ENCODE data around the gene PIP5KL1.
A peak's percentile ranks its signal among the peaks of the same experiment; 100 is the strongest.

The PIP5KL1 gene

GRCh38 chr9:127967151-127967809, 36.7 kb upstream of the PIP5KL1 start:
- DNase-seq: no peak

DNA sequence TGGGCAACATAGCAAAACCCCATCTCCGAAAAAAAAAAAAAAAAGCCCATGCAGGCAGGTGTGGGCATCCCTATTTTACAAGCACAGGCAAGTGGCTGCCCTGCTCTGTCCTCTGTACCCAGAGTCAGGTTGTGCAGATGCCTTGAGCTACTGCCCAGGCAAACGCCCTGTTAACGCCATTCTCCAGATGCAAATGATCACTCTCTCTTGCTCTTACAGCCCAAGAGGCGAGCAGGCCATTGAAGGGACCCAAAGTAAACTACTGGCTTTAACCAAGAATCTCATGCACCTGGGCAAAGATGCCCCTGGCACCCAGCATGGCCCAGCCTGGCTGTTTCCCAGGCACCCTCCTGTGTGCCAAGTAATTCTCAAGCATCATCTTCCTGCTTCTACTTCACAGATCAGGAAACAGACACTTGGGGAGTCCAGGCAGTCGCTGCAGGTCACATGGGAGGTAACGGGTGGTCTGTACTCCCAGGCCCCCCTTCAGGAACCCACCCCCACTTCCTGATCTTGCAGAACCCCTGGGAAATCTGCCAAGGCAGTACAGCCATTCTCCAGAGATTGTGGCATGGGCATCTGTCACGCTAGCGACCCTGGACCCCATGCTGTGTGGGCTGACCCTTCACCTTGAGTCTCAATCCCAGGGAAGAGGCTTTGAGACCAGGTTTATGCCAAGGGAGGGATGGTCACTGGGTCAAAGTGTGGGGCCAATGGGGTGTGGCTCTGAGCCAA, 36.0 kb upstream of the PIP5KL1 start:
- no peak for DNase-seq

DNA sequence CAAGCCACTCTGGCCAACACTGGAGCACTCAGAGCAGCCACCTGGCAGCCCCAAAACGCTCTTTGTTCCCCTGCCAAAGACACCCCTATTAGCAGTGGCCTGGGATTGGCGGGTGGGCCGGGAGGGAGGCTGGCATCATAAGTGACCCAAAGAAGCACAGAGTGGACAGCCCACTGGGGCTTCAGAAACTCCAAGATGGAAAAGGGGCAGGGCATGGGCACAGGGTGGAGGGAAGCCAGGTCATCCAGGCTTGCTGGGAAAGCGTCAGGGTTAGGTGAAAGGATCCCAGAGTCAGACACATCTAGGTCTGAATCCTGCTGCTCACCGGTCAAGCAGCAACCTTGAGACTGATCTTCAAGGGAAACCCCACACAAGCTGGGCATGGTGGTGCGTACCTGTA, 35.4 kb upstream of the PIP5KL1 start:
- no peak for DNase-seq

- DNase-seq: no peak
Observed at GRCh38 chr9:127963359-127964064, 32.9 kb upstream of the PIP5KL1 start.

GRCh38 chr9:127963041-127963358, 32.4 kb upstream of the PIP5KL1 start:
- DNase-seq: no peak

- no peak for DNase-seq
Observed at GRCh38 chr9:127962278-127962677, 31.7 kb upstream of the PIP5KL1 start.

DNA sequence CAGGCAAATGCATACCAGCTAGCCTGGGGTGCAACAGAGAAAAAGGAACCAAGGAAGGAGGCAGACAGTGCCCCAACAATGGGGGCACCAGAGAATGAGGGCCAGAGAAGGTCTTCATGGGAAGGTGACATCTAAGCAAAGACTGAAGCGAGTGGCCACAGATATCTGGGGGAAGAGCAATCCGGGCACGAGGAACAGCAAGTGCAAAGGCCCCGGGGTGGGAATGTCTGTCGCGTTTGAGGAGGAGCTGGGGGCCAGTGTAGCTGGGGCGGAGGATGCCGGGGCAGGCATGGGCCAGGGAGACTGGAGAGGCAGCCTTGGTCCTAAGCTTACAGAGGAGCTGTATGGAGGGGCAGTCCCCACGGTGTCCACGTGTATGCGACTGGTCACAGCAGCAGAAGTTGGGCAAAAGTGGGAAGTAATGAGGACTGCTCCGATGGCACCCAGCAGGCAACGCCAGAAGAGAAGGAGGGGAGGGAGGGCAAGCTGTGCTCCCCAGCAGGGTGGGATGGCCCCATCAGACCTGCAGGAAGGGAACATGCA, 31.1 kb upstream of the PIP5KL1 start:
- DNase-seq: no peak

GRCh38 chr9:127961155-127961490, 30.5 kb upstream of the PIP5KL1 start:
- no peak for DNase-seq

GRCh38 chr9:127960410-127961154, 30.0 kb upstream of the PIP5KL1 start:
- no peak for DNase-seq

DNA sequence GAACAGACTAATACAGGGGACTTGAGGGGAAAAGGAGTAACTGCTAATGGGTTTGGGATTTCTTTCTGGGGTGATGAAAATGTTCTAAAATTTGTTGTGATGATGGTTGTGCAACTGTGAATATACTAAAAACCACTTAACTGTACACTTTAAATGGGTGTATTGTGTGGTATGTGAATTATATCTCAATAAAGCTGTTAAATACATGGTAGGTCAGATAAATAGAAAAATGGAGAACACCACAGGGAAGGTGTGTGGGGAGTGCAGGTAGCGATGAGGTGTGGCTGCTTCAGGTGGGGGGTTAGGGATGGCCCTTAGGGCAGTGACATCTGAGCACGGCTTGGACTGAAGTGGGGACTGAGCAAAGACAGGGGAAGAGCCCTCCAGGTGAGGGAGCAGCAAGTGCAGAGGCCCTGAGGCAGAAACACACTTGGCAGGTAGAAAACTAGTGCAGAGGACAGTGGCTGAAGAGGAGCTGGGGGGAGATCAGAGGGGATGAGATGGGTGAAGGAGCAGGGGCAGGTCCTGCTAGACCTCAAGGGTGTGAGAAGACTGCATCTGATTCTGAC, 29.3 kb upstream of the PIP5KL1 start:
- no peak for DNase-seq

DNA sequence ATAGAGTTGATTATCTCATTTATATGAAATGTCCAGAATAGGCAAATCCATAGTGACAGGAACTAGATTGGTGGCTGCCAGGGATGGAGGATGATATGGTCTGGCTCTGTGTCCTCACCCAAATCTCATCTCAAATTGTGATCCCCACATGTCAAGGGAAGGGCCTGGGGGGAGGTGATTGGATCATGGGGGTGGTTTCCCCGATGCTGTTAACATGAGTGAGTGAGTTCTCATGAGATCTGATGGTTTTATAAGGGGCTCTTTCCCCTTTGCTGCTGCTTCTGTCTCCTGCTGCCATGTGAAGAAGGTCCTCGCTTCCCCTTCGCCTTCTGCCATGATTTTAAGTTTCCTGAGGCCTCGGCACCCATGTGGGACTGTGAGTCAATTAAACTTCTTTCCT, 28.8 kb upstream of the PIP5KL1 start:
- no peak for DNase-seq

GRCh38 chr9:127958728-127959127, 28.2 kb upstream of the PIP5KL1 start:
- DNase-seq: no peak

DNA sequence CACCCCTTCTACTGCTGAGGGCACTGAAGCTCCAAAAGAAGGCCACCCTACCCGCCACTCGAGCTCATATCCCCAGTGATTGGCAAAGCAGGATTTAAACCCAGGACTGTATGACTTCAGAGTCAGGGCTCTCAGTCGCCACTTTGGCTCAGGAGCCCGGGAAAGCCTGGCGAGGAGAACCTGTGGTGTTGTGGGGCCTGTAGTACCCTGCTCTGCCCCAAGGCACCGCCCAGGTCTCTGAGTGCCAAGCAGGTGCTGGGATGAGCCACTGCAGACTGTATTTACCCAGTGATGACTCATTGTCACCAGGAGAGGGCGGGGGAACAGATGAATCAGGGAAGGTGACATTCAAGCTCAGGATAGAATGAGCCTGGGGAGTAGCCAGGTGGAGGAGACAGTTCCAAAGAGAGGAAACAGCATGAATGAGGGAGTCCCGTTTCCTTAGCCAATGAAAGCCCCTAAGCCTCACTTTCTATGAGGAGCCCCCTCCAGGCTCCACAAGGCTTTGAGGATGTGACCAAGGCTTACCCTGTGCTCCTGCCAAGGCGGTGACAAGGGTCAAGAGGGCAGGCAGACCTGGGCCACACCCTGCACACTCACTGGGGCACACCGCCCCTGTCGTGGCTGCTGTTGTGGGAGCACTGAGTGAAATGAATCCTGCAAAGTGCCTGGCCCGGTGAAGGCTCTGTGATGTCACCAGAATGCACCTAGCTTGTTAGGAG, 24.9 kb upstream of the PIP5KL1 start:
- peak; percentile 96 for DNase-seq

DNA sequence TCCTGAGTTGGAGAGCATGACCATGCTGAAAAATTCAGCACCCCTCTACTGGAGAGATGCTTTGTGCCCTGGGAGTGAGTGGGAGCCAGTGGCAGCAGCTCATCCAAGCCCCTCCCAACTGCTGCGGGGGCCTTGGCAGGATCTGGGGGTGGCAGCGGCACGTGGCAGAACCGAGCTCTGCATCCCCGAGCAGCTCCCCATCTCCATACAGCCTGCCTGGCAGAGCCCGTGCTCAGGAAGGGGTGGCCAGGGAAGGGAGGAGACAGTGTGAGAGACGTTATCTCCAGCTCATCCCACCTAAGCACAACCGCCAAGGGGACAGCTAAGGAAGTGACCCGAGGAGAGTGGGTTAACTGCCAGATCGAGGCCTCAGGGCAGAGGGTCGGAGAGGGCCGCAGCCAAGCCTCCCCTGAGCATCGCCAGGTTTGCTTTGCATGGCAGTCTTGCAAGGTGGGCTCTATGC, 24.3 kb upstream of the PIP5KL1 start:
- no peak for DNase-seq

- DNase-seq: no peak
Observed at GRCh38 chr9:127953768-127954505, 23.4 kb upstream of the PIP5KL1 start.

- no peak for DNase-seq
Observed at GRCh38 chr9:127953154-127953553, 22.6 kb upstream of the PIP5KL1 start.

GRCh38 chr9:127950513-127951289, 20.1 kb upstream of the PIP5KL1 start:
- no peak for DNase-seq

GRCh38 chr9:127949827-127950512, 19.4 kb upstream of the PIP5KL1 start:
- no peak for DNase-seq

GRCh38 chr9:127947841-127948710, 17.5 kb upstream of the PIP5KL1 start:
- DNase-seq: no peak

Measured in NCI-H2171 (cell line).